IMR-90 (cell line): ENCODE data around the gene TBPL1. TPM values are rescaled to one million over a fixed set of nuclear protein-coding genes. Genes with fewer than 3 reads are reported as not detected.

Experiments
- ATAC-seq: fragments of 200-7000 bp; cut with Tn5 transposase; 2 replicates; pipeline ENCODE4 v1.9.1; 2020; ENCODE audit warnings: low read depth, mild to moderate bottlenecking, moderate library complexity
- BruUV-seq: library from RNA; stranded (reverse); fragments of 400-500 nt; replicated peaks from 2 replicates; lab custom pipeline; 2021; lab: Mats Ljungman, UMichigan
- CTCF ChIA-PET: fragments of 300-600 bp; formaldehyde crosslinking; extraction: SDS; loops from one replicate; lab custom pipeline; 2021; ENCODE audit warnings: antibody characterized with exemption; lab: Yijun Ruan, JAX
- POLR2A ChIA-PET: fragments of 300-600 bp; sonication (Branson Sonifier 250); formaldehyde crosslinking; loops from one replicate; lab custom pipeline; 2022; ENCODE audit warnings: antibody characterized with exemption; ENCODE audit not compliant: unreplicated experiment; lab: Charles Lee
- DNase-seq: peaks from one replicate; pipeline ENCODE4 v3.0.0; 2013
- H2AFZ ChIP-seq: replicated peaks from 2 replicates; pipeline ENCODE3; 2013; ENCODE audit warnings: low read length, mild to moderate bottlenecking; ENCODE audit not compliant: poor library complexity
- H2AK5ac ChIP-seq: 2 replicates; pipeline ENCODE4 v1.6.1; 2013; ENCODE audit warnings: low read depth, low read length, inconsistent platforms
- H2AK9ac ChIP-seq: replicated peaks from 2 replicates; pipeline ENCODE3; 2013; ENCODE audit warnings: mild to moderate bottlenecking, low read depth, low read length, moderate library complexity; ENCODE audit not compliant: poor library complexity
- H2BK120ac ChIP-seq: 2 replicates; pipeline ENCODE4 v1.6.1; 2013; ENCODE audit warnings: low read depth, low read length, inconsistent platforms
- H2BK15ac ChIP-seq: 3 replicates; pipeline ENCODE4 v1.6.1; 2013; ENCODE audit warnings: low read depth, low read length, inconsistent platforms
- H2BK20ac ChIP-seq: 2 replicates; pipeline ENCODE4 v1.6.1; 2013; ENCODE audit warnings: low read depth, mild to moderate bottlenecking, inconsistent platforms, low read length, moderate library complexity
- H2BK5ac ChIP-seq: 2 replicates; pipeline ENCODE4 v1.6.1; 2013; ENCODE audit warnings: mild to moderate bottlenecking, low read depth, low read length, inconsistent platforms; ENCODE audit not compliant: poor library complexity, severe bottlenecking
- H3K14ac ChIP-seq: replicated peaks from 2 replicates; pipeline ENCODE4 v1.6.1; 2013; ENCODE audit warnings: low read depth, low read length, inconsistent platforms
- H3K18ac ChIP-seq: 2 replicates; pipeline ENCODE4 v1.6.1; 2013; ENCODE audit warnings: low read depth, low read length, control low read depth
- H3K23ac ChIP-seq: 2 replicates; pipeline ENCODE4 v1.6.1; 2013; ENCODE audit warnings: low read depth, low read length, inconsistent platforms
- H3K27ac ChIP-seq: 2 replicates; pipeline ENCODE4 v1.5.1; 2013; ENCODE audit warnings: mild to moderate bottlenecking, control low read depth, low read length; ENCODE audit not compliant: insufficient read depth
- H3K27me3 ChIP-seq: 2 replicates; pipeline ENCODE4 v1.6.1; 2013; ENCODE audit warnings: low read length; ENCODE audit not compliant: control insufficient read depth, insufficient read depth
- H3K36me3 ChIP-seq: 2 replicates; pipeline ENCODE4 v1.6.1; 2013; ENCODE audit warnings: low read length, mixed read lengths; ENCODE audit not compliant: control insufficient read depth, insufficient read depth
- H3K4ac ChIP-seq: 2 replicates; pipeline ENCODE4 v1.6.1; 2013; ENCODE audit warnings: low read depth, low read length, inconsistent platforms
- H3K4me1 ChIP-seq: 2 replicates; pipeline ENCODE4 v1.6.1; 2013; ENCODE audit warnings: low read length, mixed read lengths; ENCODE audit not compliant: control insufficient read depth, insufficient read depth
- H3K4me2 ChIP-seq: 2 replicates; pipeline ENCODE4 v1.6.1; 2013; ENCODE audit warnings: low read depth, mild to moderate bottlenecking, control low read depth, low read length, moderate library complexity
- H3K4me3 ChIP-seq: 2 replicates; pipeline ENCODE4 v1.5.1; 2013; ENCODE audit warnings: low read depth, mild to moderate bottlenecking, control low read depth, low read length, moderate library complexity; ENCODE audit not compliant: insufficient read depth
- H3K56ac ChIP-seq: 2 replicates; pipeline ENCODE4 v1.6.1; 2013; ENCODE audit warnings: low read length, inconsistent platforms; ENCODE audit not compliant: insufficient read depth; ENCODE audit errors: extremely low read depth
- H3K79me1 ChIP-seq, 2 experiments: 2 replicates each; pipeline ENCODE4 v1.6.1; 2013; ENCODE audit warnings: low read length in 2 of 2, inconsistent platforms in 1 of 2, low read depth in 1 of 2
- H3K9ac ChIP-seq: 2 replicates; pipeline ENCODE4 v1.6.1; 2013; ENCODE audit warnings: low read depth, low read length, control low read depth
- H3K9me1 ChIP-seq: 2 replicates; pipeline ENCODE4 v1.6.1; 2013; ENCODE audit warnings: low read length, inconsistent platforms; ENCODE audit not compliant: insufficient read depth
- H3K9me3 ChIP-seq: 2 replicates; pipeline ENCODE4 v1.6.1; 2013; ENCODE audit warnings: low read length; ENCODE audit not compliant: control insufficient read depth, insufficient read depth
- H4K20me1 ChIP-seq: 2 replicates; pipeline ENCODE4 v1.6.1; 2013; ENCODE audit warnings: low read length, inconsistent platforms; ENCODE audit not compliant: insufficient read depth
- H4K5ac ChIP-seq: 2 replicates; pipeline ENCODE4 v1.6.1; 2013; ENCODE audit warnings: mild to moderate bottlenecking, low read depth, low read length, control low read depth
- H4K8ac ChIP-seq, 2 experiments: 2 replicates each; pipeline ENCODE4 v1.6.1; 2013; ENCODE audit warnings: low read depth in 2 of 2, low read length in 2 of 2, control low read depth in 1 of 2, inconsistent platforms in 1 of 2
- H4K91ac ChIP-seq: 2 replicates; pipeline ENCODE4 v1.6.1; 2013; ENCODE audit warnings: low read depth, low read length, inconsistent platforms; ENCODE audit not compliant: insufficient read depth
- CEBPB ChIP-seq: IDR thresholded peaks from 2 replicates; pipeline ENCODE4 v1.6.1; 2012; ENCODE audit warnings: low read depth, low read length, improper control_type of control experiment
- CHD1 ChIP-seq: IDR thresholded peaks from 2 replicates; pipeline ENCODE4 v1.6.1; 2012; ENCODE audit warnings: low read depth, low read length, improper control_type of control experiment
- MAFK ChIP-seq: IDR thresholded peaks from 2 replicates; pipeline ENCODE4 v1.6.1; 2012; ENCODE audit warnings: low read depth, low read length, improper control_type of control experiment
- MXI1 ChIP-seq: IDR thresholded peaks from 2 replicates; pipeline ENCODE4 v1.6.1; 2012; ENCODE audit warnings: low read depth, mild to moderate bottlenecking, low read length, moderate library complexity, borderline replicate concordance
- NFE2L2 ChIP-seq: fragments of 150-350 bp; IDR thresholded peaks from 2 replicates; pipeline ENCODE4 v1.6.1; 2016; ENCODE audit warnings: low read depth, mild to moderate bottlenecking, low read length
- RCOR1 ChIP-seq: IDR thresholded peaks from 2 replicates; pipeline ENCODE4 v1.6.1; 2012; ENCODE audit warnings: mild to moderate bottlenecking, low read length, improper control_type of control experiment; ENCODE audit not compliant: insufficient replicate concordance
- SMC3 ChIP-seq: fragments of 150-350 bp; IDR thresholded peaks from 2 replicates; pipeline ENCODE4 v1.6.1; 2016; ENCODE audit warnings: low read depth, mild to moderate bottlenecking, antibody characterized with exemption, low read length, moderate library complexity
- USF2 ChIP-seq: fragments of 150-350 bp; IDR thresholded peaks from 2 replicates; pipeline ENCODE4 v1.6.1; 2017; ENCODE audit warnings: mild to moderate bottlenecking, antibody characterized with exemption, low read length, low read depth
- WGBS, 2 experiments: methylation state at CpG; one replicate each; pipeline versions ENCODE4 v1.1.5 to v1.1.7; 2013; ENCODE audit warnings: missing lambda C conversion rate in 2 of 2; ENCODE audit not compliant: insufficient read length in 1 of 2; ENCODE audit errors: extremely low coverage in 2 of 2; 5-methylcytosine and 5-hydroxymethylcytosine counted together
- dilution Hi-C: fragments of 300-500 bp; cut with HindIII; formaldehyde crosslinking; loops from one replicate; pipeline ENCODE4 v1.14.3; 2018; ENCODE audit warnings: low sequenced_read_pairs; ENCODE audit not compliant: unreplicated experiment
- in situ Hi-C: fragments of 300-500 bp; cut with MboI; formaldehyde crosslinking; loops from 3 replicates; pipeline ENCODE4 v1.14.3; 2019; ENCODE audit warnings: low sequenced_read_pairs, inconsistent platforms, mixed read lengths
- intact Hi-C: fragments of 100-400 bp; cut with micrococcal nuclease; formaldehyde crosslinking; loops from 2 replicates; pipeline ENCODE4 v1.10.0; 2022
- polyA plus RNA-seq, 3 experiments: library from polyadenylated mRNA; depleted of rRNA; stranded (reverse); fragments of >200 nt; gene quantifications; 2 replicates each; pipeline ENCODE4 v1.2.3, GENCODE V29; 2012; ENCODE audit warnings: low replicate concordance in 1 of 3
- total RNA-seq: library from RNA; depleted of rRNA; stranded (reverse); fragments of >200 nt; gene quantifications from 2 replicates; pipeline ENCODE4 v1.2.3, GENCODE V29; 2012

Gene TBPL1
- total and polyA plus RNA-seq, 2 of the 4 experiments (the other 2 are of a cell fraction), result 25.6 to 32.5 TPM

GRCh38 chr6:133957780-133958242 is 4.8 kb downstream of the TBPL1 start:
- no peak overlapping the region for H2AFZ ChIP-seq
- H3K9me1 ChIP-seq, result peaks cover 4% of the 10 kb centered on the region; the same call in 1 of the 2 replicates
- no peak overlapping the region for H2BK120ac ChIP-seq
- no peak overlapping the region for H2BK15ac ChIP-seq
- no peak for ATAC-seq
- no peak overlapping the region for H2BK5ac ChIP-seq
- no peak overlapping the region for H3K4me3 ChIP-seq
- no peaks in the 10 kb centered on the region for H3K9me3 ChIP-seq
- no peak overlapping the region for H3K18ac ChIP-seq
- H3K79me1 ChIP-seq, result peaks cover 36 to 84% of the 10 kb centered on the region in 2 experiments
- WGBS, 2 experiments, result no CpG with 5 or more reads among the region's 2 CpGs
- H3K36me3 ChIP-seq, result no peaks in the 10 kb centered on the region
- H3K27ac ChIP-seq, result no peak overlapping the region
- no peak for DNase-seq
- ChIA-PET CTCF (interaction anchor here (0.8 kb wide), 2 partner anchors 106 to 117 kb away, joined by 3 read pairs; no protein-coding TSS in a partner anchor), POLR2A (no interaction called here)
- no peak overlapping the region for H2AK9ac ChIP-seq
- no peaks in the 10 kb centered on the region for H3K27me3 ChIP-seq
- TF ChIP-seq USF2 (no peak), CEBPB (no peak), NFE2L2 (no peak), MAFK (no peak), RCOR1 (no peak), SMC3 (no peak), MXI1 (no peak), CHD1 (no peak)
- H2BK20ac ChIP-seq, result no peak overlapping the region
- H4K20me1 ChIP-seq, result peaks cover 44% of the 10 kb centered on the region; the same call in 1 of the 2 replicates
- H3K23ac ChIP-seq, result no peak overlapping the region
- H3K14ac ChIP-seq, result no peak overlapping the region
- H3K9ac ChIP-seq, result no peak overlapping the region
- H3K56ac ChIP-seq, result no peak overlapping the region
- dilution Hi-C loops, result no loop called here
- in situ Hi-C loops, result no loop called here
- H2AK5ac ChIP-seq, result no peak overlapping the region
- peaks cover 6% of the 10 kb centered on the region for H3K4me1 ChIP-seq
- BruUV-seq, result no TSS peak
- intact Hi-C loops, result no loop called here
- no peak overlapping the region for H4K5ac ChIP-seq
- H4K8ac ChIP-seq, result no peak overlapping the region
- no peak overlapping the region for H4K91ac ChIP-seq
- no peak overlapping the region for H3K4me2 ChIP-seq
- no peak overlapping the region for H3K4ac ChIP-seq
